Nephron progenitor cell (in vitro differentiated cells): Measurements from ENCODE around the gene PPP5C.

ENCODE experiments used
- DNase-seq: peaks from one replicate; pipeline ENCODE4 v3.0.0; 2021
- H3K27ac Mint-ChIP-seq: 2 replicates; pipeline ENCODE4 v1.8.0; 2021; ENCODE audit warnings: mild to moderate bottlenecking, moderate library complexity, mixed read lengths
- H3K27me3 Mint-ChIP-seq: 2 replicates; pipeline ENCODE4 v1.8.0; 2021; ENCODE audit warnings: mild to moderate bottlenecking, low read depth, mixed read lengths; ENCODE audit not compliant: poor library complexity
- H3K36me3 Mint-ChIP-seq: 2 replicates; pipeline ENCODE4 v1.8.0; 2021; ENCODE audit warnings: low read depth, mixed read lengths
- H3K4me1 Mint-ChIP-seq: 2 replicates; pipeline ENCODE4 v1.8.0; 2021; ENCODE audit warnings: mixed read lengths
- H3K4me3 Mint-ChIP-seq: 2 replicates; pipeline ENCODE4 v1.8.0; 2021; ENCODE audit warnings: mild to moderate bottlenecking, moderate library complexity, mixed read lengths
- H3K9me3 Mint-ChIP-seq: 2 replicates; pipeline ENCODE4 v1.8.0; 2021; ENCODE audit warnings: mild to moderate bottlenecking, moderate library complexity, mixed read lengths
- TF ChIP-seq, protein P1 (sequence below): fragments of 200-600 bp; sonication (generic); IDR thresholded peaks from 2 replicates; pipeline ENCODE4 v1.5.0; 2021; ENCODE audit warnings: antibody characterized with exemption

PPP5C gene

GRCh38 chr19:46366620-46367292, 19.9 kb downstream of the PPP5C start:
- Mint-ChIP-seq H3K27me3 (no peaks in the 10 kb centered on the region), H3K9me3 (no peaks in the 10 kb centered on the region), H3K4me3 (no peak overlapping the region), H3K27ac (peak overlapping the region; percentile 68), H3K4me1 (peaks cover 55% of the 10 kb centered on the region), H3K36me3 (peaks cover 50% of the 10 kb centered on the region)
- DNase-seq, result no peak
- TF ChIP-seq, protein P1, sequence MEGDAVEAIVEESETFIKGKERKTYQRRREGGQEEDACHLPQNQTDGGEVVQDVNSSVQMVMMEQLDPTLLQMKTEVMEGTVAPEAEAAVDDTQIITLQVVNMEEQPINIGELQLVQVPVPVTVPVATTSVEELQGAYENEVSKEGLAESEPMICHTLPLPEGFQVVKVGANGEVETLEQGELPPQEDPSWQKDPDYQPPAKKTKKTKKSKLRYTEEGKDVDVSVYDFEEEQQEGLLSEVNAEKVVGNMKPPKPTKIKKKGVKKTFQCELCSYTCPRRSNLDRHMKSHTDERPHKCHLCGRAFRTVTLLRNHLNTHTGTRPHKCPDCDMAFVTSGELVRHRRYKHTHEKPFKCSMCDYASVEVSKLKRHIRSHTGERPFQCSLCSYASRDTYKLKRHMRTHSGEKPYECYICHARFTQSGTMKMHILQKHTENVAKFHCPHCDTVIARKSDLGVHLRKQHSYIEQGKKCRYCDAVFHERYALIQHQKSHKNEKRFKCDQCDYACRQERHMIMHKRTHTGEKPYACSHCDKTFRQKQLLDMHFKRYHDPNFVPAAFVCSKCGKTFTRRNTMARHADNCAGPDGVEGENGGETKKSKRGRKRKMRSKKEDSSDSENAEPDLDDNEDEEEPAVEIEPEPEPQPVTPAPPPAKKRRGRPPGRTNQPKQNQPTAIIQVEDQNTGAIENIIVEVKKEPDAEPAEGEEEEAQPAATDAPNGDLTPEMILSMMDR, result no peak

DNA sequence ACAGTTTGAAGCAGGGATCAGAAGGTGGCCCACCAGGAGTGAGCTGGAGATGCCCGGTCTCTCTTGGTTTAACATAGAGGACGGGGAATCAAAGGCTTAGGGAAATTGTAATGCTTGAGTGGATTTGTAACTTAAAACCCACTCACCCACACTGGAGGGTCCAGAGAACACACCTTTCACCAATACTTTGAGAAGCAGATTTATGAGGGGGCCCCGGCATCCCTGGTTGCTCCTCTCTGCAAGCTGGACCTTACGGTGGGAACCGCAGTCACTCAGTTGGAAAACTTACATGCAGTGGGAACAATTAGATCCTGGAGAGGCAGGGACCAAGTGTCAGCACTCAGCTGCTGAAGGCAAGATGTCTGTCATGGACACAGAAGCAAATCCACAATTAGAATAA, 20.5 kb downstream of the PPP5C start:
- Mint-ChIP-seq H3K9me3 (no peaks in the 10 kb centered on the region), H3K4me3 (peak overlapping the region; percentile 44), H3K4me1 (peaks cover 62% of the 10 kb centered on the region), H3K36me3 (peaks cover 43% of the 10 kb centered on the region), H3K27me3 (peaks cover 2% of the 10 kb centered on the region), H3K27ac (peak overlapping the region; percentile 68)
- TF ChIP-seq, protein P1, result no peak
- DNase-seq, result peak; percentile 63

GRCh38 chr19:46368116-46368515, 21.2 kb downstream of the PPP5C start:
- H3K9me3 Mint-ChIP-seq, result no peaks in the 10 kb centered on the region
- peaks cover 69% of the 10 kb centered on the region for H3K4me1 Mint-ChIP-seq
- DNase-seq, result no peak
- H3K27ac Mint-ChIP-seq, result no peak overlapping the region
- TF ChIP-seq, protein P1, result no peak
- peaks cover 42% of the 10 kb centered on the region for H3K36me3 Mint-ChIP-seq
- peaks cover 3% of the 10 kb centered on the region for H3K27me3 Mint-ChIP-seq
- H3K4me3 Mint-ChIP-seq, result no peak overlapping the region

DNA sequence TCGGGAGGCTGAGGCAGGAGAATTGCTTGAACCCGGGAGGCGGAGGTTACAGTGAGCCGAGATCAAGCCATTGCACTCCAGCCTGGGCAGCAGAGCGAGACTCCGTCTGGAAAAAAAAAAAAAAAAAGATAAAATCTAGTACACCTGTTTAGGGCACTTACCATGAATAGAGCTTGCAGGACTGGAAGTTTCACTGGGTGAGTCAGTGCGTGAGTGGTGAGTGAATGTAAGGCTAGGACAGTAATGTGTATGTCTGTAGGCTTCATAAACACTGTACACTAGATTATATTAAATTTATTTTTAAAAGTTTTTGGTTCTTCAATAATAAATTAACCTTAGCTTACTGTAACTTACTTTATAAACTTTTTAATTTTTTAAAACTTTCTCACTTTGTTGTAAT, 22.9 kb downstream of the PPP5C start:
- TF ChIP-seq, protein P1, result no peak
- Mint-ChIP-seq H3K4me3 (no peak overlapping the region), H3K27ac (no peak overlapping the region), H3K9me3 (no peaks in the 10 kb centered on the region), H3K27me3 (peaks cover 3% of the 10 kb centered on the region), H3K4me1 (peaks cover 69% of the 10 kb centered on the region), H3K36me3 (peaks cover 27% of the 10 kb centered on the region)
- no peak for DNase-seq

DNA sequence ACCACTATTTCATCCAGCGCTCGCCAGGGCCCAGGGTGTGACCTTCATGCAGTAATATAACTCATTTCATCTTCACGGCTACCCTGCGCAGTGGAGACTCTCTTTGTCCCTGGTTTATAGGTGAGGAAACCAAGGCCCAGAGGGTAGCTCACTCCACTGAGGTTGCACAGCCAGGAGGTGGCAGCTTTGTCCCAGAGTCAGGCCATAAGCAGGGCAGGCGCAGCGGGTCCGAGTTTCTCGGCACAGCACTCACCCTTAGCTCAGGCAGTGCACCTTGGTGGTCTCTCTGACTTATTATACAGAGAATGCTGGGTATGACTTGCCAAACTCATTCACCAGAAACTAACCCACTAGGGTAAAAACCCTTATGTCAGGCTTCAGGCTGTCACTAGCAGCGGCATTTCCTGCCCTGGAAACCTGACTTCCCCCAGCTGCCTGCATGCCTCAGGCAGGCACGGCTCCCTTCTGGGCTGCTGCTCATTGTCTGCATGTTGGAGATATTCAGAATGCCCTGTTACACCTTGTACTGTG, 24.5 kb downstream of the PPP5C start:
- H3K27me3 Mint-ChIP-seq, result peaks cover 3% of the 10 kb centered on the region
- TF ChIP-seq, protein P1, result no peak
- H3K9me3 Mint-ChIP-seq, result no peaks in the 10 kb centered on the region
- DNase-seq, result no peak
- H3K4me1 Mint-ChIP-seq, result peaks cover 56% of the 10 kb centered on the region
- H3K27ac Mint-ChIP-seq, result peak overlapping the region; percentile 81
- H3K4me3 Mint-ChIP-seq, result no peak overlapping the region
- H3K36me3 Mint-ChIP-seq, result peaks cover 23% of the 10 kb centered on the region
